ENCODE results near the gene COL18A1.

The COL18A1 gene

DNA sequence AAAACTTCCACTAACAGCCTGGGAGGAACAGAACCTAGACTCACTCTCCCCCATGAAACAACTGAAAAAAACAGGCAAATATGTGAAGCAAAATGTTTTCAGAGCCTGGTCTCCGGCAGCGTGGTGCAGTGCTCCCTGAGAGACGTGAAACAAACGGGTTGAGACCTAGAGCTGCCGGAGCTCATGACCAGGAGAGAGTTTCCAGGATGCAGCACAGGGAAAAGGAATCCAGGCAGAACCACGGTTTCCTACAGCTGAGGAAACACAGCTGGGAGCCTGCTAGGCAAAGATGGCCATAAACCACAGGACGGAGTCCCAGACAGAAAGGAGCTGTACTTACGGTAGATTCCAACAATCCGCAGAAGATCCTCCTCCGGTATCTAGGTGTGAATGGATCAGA, 157.4 kb downstream of the COL18A1 start:
- intact Hi-C loops (cut with micrococcal nuclease): no loop called here
- no peaks in the 10 kb centered on the region for H3K36me3 Mint-ChIP-seq (ENCODE audit: low read depth)
- H3K9me3 Mint-ChIP-seq: no peaks in the 10 kb centered on the region
- no peak overlapping the region for H3K27ac Mint-ChIP-seq
- no peaks in the 10 kb centered on the region for H3K4me1 Mint-ChIP-seq (ENCODE audit: low read depth)
- no peak overlapping the region for H3K4me3 Mint-ChIP-seq
- peaks cover 58% of the 10 kb centered on the region for H3K27me3 Mint-ChIP-seq

DNA sequence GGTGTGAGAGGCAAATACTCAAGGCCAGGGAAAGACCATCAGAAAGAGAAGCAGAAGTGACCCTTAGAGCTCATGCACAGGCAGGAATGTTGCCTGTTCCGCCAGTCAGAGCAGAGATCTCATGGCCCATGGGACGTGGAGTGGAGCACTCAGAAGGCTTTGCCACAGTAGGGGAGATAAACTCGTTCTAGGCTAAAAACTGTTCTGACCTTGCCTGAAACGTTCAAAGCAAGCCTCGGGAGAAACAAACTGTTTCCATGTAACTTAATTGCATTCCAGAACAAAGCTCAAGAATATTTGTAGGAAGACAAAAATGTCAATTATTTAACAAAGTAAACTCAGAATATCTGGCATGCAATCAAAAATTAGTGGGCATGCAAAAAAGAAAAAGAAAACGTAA, 158.0 kb downstream of the COL18A1 start:
- Mint-ChIP-seq H3K27ac (no peak overlapping the region), H3K4me1 (ENCODE audit: low read depth) (no peaks in the 10 kb centered on the region), H3K36me3 (ENCODE audit: low read depth) (no peaks in the 10 kb centered on the region), H3K9me3 (no peaks in the 10 kb centered on the region), H3K4me3 (no peak overlapping the region), H3K27me3 (peaks cover 58% of the 10 kb centered on the region)
- intact Hi-C loops (cut with micrococcal nuclease): no loop called here

All from dendritic cell treated with granulocyte-macrophage colony-stimulating factor and Interleukin-4, amounts not matched to agents 40 ng/mL and 50 ng/mL, for 4 days (primary cell).